Stimulated activated naive CD8-positive, alpha-beta T cell treated with anti-CD3 and anti-CD28 coated beads, Interleukin-15, amount 100 ng/mL, for 72 hours (primary cell): ENCODE data around the gene ASTN2.

Source experiments
- ATAC-seq: fragments of 150-1000 bp; cut with Tn5 transposase; 2 replicates; pipeline ENCODE4 v1.10.0; 2021; ENCODE audit warnings: mild to moderate bottlenecking, moderate library complexity
- DNase-seq, 2 donors: peaks; one replicate each; pipeline ENCODE4 v3.0.0; 2021 to 2022
- H3K27ac Mint-ChIP-seq, 2 donors: one replicate each; pipeline ENCODE4 v1.8.0; 2022; ENCODE audit warnings: mild to moderate bottlenecking in 2 of 2, mixed read lengths in 2 of 2, moderate library complexity in 2 of 2
- H3K27me3 Mint-ChIP-seq: one replicate; pipeline ENCODE4 v1.8.0; 2022; ENCODE audit warnings: mixed read lengths
- H3K4me1 Mint-ChIP-seq: one replicate; pipeline ENCODE4 v1.8.0; 2022; ENCODE audit warnings: mild to moderate bottlenecking, mixed read lengths
- H3K4me3 Mint-ChIP-seq, 2 donors: one replicate each; pipeline ENCODE4 v1.8.0; 2022; ENCODE audit warnings: mild to moderate bottlenecking in 2 of 2, mixed read lengths in 2 of 2, moderate library complexity in 1 of 2
- H3K9me3 Mint-ChIP-seq, 2 donors: one replicate each; pipeline ENCODE4 v1.8.0; 2022; ENCODE audit warnings: mixed read lengths in 2 of 2

The ASTN2 gene

GRCh38 chr9:116589392-116590354, 825.2 kb downstream of the ASTN2 start:
- Mint-ChIP-seq H3K27ac (no peak overlapping the region), H3K27me3 (no peaks in the 10 kb centered on the region), H3K4me1 (no peaks in the 10 kb centered on the region), H3K9me3 (peaks cover 12% of the 10 kb centered on the region in 2 donors), H3K4me3 (no peak overlapping the region)
- DNase-seq (peak; percentile 3 to 18), ATAC-seq (peak; percentile 81)

- Mint-ChIP-seq H3K4me3 (no peak overlapping the region), H3K4me1 (no peaks in the 10 kb centered on the region), H3K9me3 (peaks cover 12% of the 10 kb centered on the region in 2 donors), H3K27ac (no peak overlapping the region), H3K27me3 (no peaks in the 10 kb centered on the region)
- ATAC-seq, result no peak
- no peak for DNase-seq
These were observed 826.9 kb downstream of the ASTN2 start for GRCh38 chr9:116587919-116588318.

GRCh38 chr9:116585896-116586295, 829.0 kb downstream of the ASTN2 start:
- Mint-ChIP-seq H3K4me1 (no peaks in the 10 kb centered on the region), H3K27ac (no peak overlapping the region), H3K4me3 (no peak overlapping the region), H3K9me3 (peaks cover 12% of the 10 kb centered on the region in 2 donors), H3K27me3 (no peaks in the 10 kb centered on the region)
- DNase-seq, result no peak
- ATAC-seq, result no peak

- Mint-ChIP-seq H3K4me1 (no peaks in the 10 kb centered on the region), H3K9me3 (peaks cover 12% of the 10 kb centered on the region in 2 donors), H3K27me3 (no peaks in the 10 kb centered on the region), H3K27ac (no peak overlapping the region), H3K4me3 (no peak overlapping the region)
- ATAC-seq, result no peak
- DNase-seq, result no peak
These were observed 829.7 kb downstream of the ASTN2 start for GRCh38 chr9:116585204-116585603.

GRCh38 chr9:116580853-116581252, 834.0 kb downstream of the ASTN2 start:
- DNase-seq (no peak), ATAC-seq (no peak)
- Mint-ChIP-seq H3K4me3 (no peak overlapping the region), H3K4me1 (no peaks in the 10 kb centered on the region), H3K27ac (no peak overlapping the region), H3K9me3 (no peaks in the 10 kb centered on the region), H3K27me3 (no peaks in the 10 kb centered on the region)

- H3K9me3 Mint-ChIP-seq, result no peaks in the 10 kb centered on the region
- no peak overlapping the region for H3K27ac Mint-ChIP-seq
- ATAC-seq, result no peak
- no peak for DNase-seq
- no peaks in the 10 kb centered on the region for H3K27me3 Mint-ChIP-seq
- H3K4me1 Mint-ChIP-seq, result no peaks in the 10 kb centered on the region
- no peak overlapping the region for H3K4me3 Mint-ChIP-seq
These were observed 838.5 kb downstream of the ASTN2 start for GRCh38 chr9:116576386-116576785.

GRCh38 chr9:116574027-116574679, 840.7 kb downstream of the ASTN2 start:
- Mint-ChIP-seq H3K9me3 (no peaks in the 10 kb centered on the region), H3K4me1 (no peaks in the 10 kb centered on the region), H3K27ac (no peak overlapping the region), H3K27me3 (no peaks in the 10 kb centered on the region), H3K4me3 (no peak overlapping the region)
- DNase-seq (no peak), ATAC-seq (no peak)

- Mint-ChIP-seq H3K27me3 (no peaks in the 10 kb centered on the region), H3K4me1 (no peaks in the 10 kb centered on the region), H3K4me3 (no peak overlapping the region), H3K27ac (no peak overlapping the region), H3K9me3 (no peaks in the 10 kb centered on the region)
- DNase-seq, result peak; percentile 5 to 24
- ATAC-seq, result peak; percentile 53
These were observed 842.6 kb downstream of the ASTN2 start for GRCh38 chr9:116572095-116572748.

GRCh38 chr9:116569111-116569510, 845.7 kb downstream of the ASTN2 start:
- Mint-ChIP-seq H3K27ac (no peak overlapping the region), H3K4me3 (no peak overlapping the region), H3K9me3 (peaks cover 7 to 13% of the 10 kb centered on the region in 2 donors), H3K27me3 (no peaks in the 10 kb centered on the region), H3K4me1 (no peaks in the 10 kb centered on the region)
- ATAC-seq (no peak), DNase-seq (no peak)

- Mint-ChIP-seq H3K4me3 (no peak overlapping the region), H3K9me3 (peaks cover 7 to 13% of the 10 kb centered on the region in 2 donors), H3K4me1 (no peaks in the 10 kb centered on the region), H3K27ac (no peak overlapping the region), H3K27me3 (no peaks in the 10 kb centered on the region)
- no peak for DNase-seq
- ATAC-seq, result no peak
These were observed 848.0 kb downstream of the ASTN2 start for GRCh38 chr9:116566677-116567488.

GRCh38 chr9:116565986-116566385, 848.9 kb downstream of the ASTN2 start:
- Mint-ChIP-seq H3K4me3 (no peak overlapping the region), H3K9me3 (peaks cover 7 to 13% of the 10 kb centered on the region in 2 donors), H3K27me3 (no peaks in the 10 kb centered on the region), H3K4me1 (no peaks in the 10 kb centered on the region), H3K27ac (no peak overlapping the region)
- DNase-seq (no peak), ATAC-seq (no peak)

GRCh38 chr9:116564266-116564793, 850.5 kb downstream of the ASTN2 start:
- Mint-ChIP-seq H3K27ac (no peak overlapping the region), H3K9me3 (peaks cover 7 to 13% of the 10 kb centered on the region in 2 donors), H3K27me3 (no peaks in the 10 kb centered on the region), H3K4me3 (no peak overlapping the region), H3K4me1 (no peaks in the 10 kb centered on the region)
- no peak for DNase-seq
- no peak for ATAC-seq

GRCh38 chr9:116558818-116559540, 855.9 kb downstream of the ASTN2 start:
- Mint-ChIP-seq H3K9me3 (no peaks in the 10 kb centered on the region), H3K4me3 (no peak overlapping the region), H3K4me1 (no peaks in the 10 kb centered on the region), H3K27me3 (no peaks in the 10 kb centered on the region), H3K27ac (no peak overlapping the region)
- ATAC-seq (no peak), DNase-seq (no peak)

GRCh38 chr9:116558035-116558434, 856.8 kb downstream of the ASTN2 start:
- no peaks in the 10 kb centered on the region for H3K4me1 Mint-ChIP-seq
- ATAC-seq, result no peak
- no peaks in the 10 kb centered on the region for H3K27me3 Mint-ChIP-seq
- H3K27ac Mint-ChIP-seq, result no peak overlapping the region
- no peak overlapping the region for H3K4me3 Mint-ChIP-seq
- no peaks in the 10 kb centered on the region for H3K9me3 Mint-ChIP-seq
- no peak for DNase-seq
